Gastrocnemius medialis (tissue), 4 donors: ENCODE results near the gene RIPK3.

Experiments
- CTCF ChIP-seq, 5 experiments: fragments of 450-650 bp in 3 of 5; fragments of 200-600 bp in 2 of 5; sonication (generic) in 2 of 5; IDR thresholded peaks in 4 of 5; conservative IDR thresholded peaks in 1 of 5; 1 replicate in 4 of 5; 2 replicates in 1 of 5; pipeline ENCODE4 v1.5.1; 2016 to 2019; ENCODE audit warnings: antibody characterized with exemption in 5 of 5, mild to moderate bottlenecking in 3 of 5, moderate library complexity in 3 of 5
- POLR2A ChIP-seq, 2 donors: fragments of 450-650 bp; IDR thresholded peaks; one replicate each; pipeline ENCODE4 v1.6.1; 2017; ENCODE audit warnings: antibody characterized with exemption in 2 of 2, mild to moderate bottlenecking in 2 of 2, moderate library complexity in 2 of 2

GRCh38 chr14:24289649-24290280 is 50.0 kb downstream of the RIPK3 start:
- TF ChIP-seq CTCF (IDR thresholded peaks at IDR 0.05 in 4 of 5, conservative IDR thresholded peaks at IDR 0.05 in 1 of 5) (no peak), POLR2A (IDR thresholded peaks at IDR 0.05) (no peak)
